SU-DHL-6 (cell line): ENCODE measurements around the gene LRFN5.

Experiments
- H2AFZ ChIP-seq: fragments of 200-600 bp; sonication (generic); 2 replicates; pipeline ENCODE4 v1.6.1; 2014; ENCODE audit warnings: low read depth, mild to moderate bottlenecking, moderate library complexity, mixed read lengths, antibody characterized with exemption, low read length; ENCODE audit not compliant: severe bottlenecking
- H3F3A ChIP-seq: fragments of 200-600 bp; shearing (Covaris generic); 2 replicates; pipeline ENCODE4 v1.6.0; 2016; ENCODE audit warnings: antibody characterized with exemption, mild to moderate bottlenecking; ENCODE audit not compliant: insufficient read depth
- H3K27ac ChIP-seq: fragments of 200-600 bp; sonication (generic); 2 replicates; pipeline ENCODE4 v1.5.1; 2016; ENCODE audit warnings: low read depth, mild to moderate bottlenecking, low read length, moderate library complexity, mixed read lengths
- H3K27me3 ChIP-seq: fragments of 200-600 bp; sonication (generic), shearing (Covaris generic); 2 replicates; pipeline ENCODE4 v1.6.0; 2014; ENCODE audit warnings: mild to moderate bottlenecking, low read length
- H3K36me3 ChIP-seq: fragments of 200-600 bp; sonication (generic); 2 replicates; pipeline ENCODE4 v1.6.1; 2014; ENCODE audit warnings: mild to moderate bottlenecking, low read length, mixed read lengths
- H3K4me2 ChIP-seq: fragments of 300-600, 200-600 bp; shearing (Covaris generic), sonication (generic); 2 replicates; pipeline ENCODE4 v1.6.0; 2014; ENCODE audit warnings: low read length, low read depth, mild to moderate bottlenecking; ENCODE audit not compliant: poor library complexity, severe bottlenecking
- H3K4me3 ChIP-seq: fragments of 200-600 bp; sonication (generic); 2 replicates; pipeline ENCODE4 v1.5.1; 2014; ENCODE audit warnings: antibody characterized with exemption, low read length, mild to moderate bottlenecking, mixed read lengths; ENCODE audit not compliant: insufficient read depth, poor library complexity, severe bottlenecking
- H3K79me2 ChIP-seq: fragments of 200-600 bp; sonication (generic); 2 replicates; pipeline ENCODE4 v1.6.1; 2014; ENCODE audit warnings: mild to moderate bottlenecking, low read length, moderate library complexity; ENCODE audit not compliant: insufficient read depth
- H3K9ac ChIP-seq: fragments of 200-600 bp; sonication (generic); 2 replicates; pipeline ENCODE4 v1.7.0; 2014; ENCODE audit warnings: mild to moderate bottlenecking, low read length
- H3K9me2 ChIP-seq: fragments of 200-600 bp; sonication (generic); replicated peaks from 2 replicates; pipeline ENCODE4 v1.6.1; 2014; ENCODE audit warnings: low read length; ENCODE audit not compliant: insufficient read depth
- H3K9me3 ChIP-seq: fragments of 200-600 bp; sonication (generic); 2 replicates; pipeline ENCODE4 v1.6.1; 2014; ENCODE audit warnings: low read length, mixed read lengths; ENCODE audit not compliant: insufficient read depth
- H4K20me1 ChIP-seq: fragments of 200-600 bp; sonication (generic); 2 replicates; pipeline ENCODE4 v1.6.1; 2014; ENCODE audit warnings: low read depth, mild to moderate bottlenecking, antibody characterized with exemption, low read length, moderate library complexity, mixed read lengths
- EZH2phosphoT487 ChIP-seq: fragments of 200-600 bp; sonication (generic), shearing (Covaris generic); conservative IDR thresholded peaks from 2 replicates; pipeline ENCODE4 v1.6.1; 2018; ENCODE audit warnings: mild to moderate bottlenecking, antibody characterized with exemption, low read length, moderate library complexity, mixed read lengths
- TF ChIP-seq, protein P1 (sequence below): fragments of 200-600 bp; sonication (generic); IDR thresholded peaks from one replicate; pipeline ENCODE4 v1.5.1; 2017; ENCODE audit warnings: antibody characterized with exemption, mild to moderate bottlenecking, low read length, moderate library complexity; ENCODE audit not compliant: insufficient read depth, poor library complexity, severe bottlenecking

The LRFN5 gene

DNA sequence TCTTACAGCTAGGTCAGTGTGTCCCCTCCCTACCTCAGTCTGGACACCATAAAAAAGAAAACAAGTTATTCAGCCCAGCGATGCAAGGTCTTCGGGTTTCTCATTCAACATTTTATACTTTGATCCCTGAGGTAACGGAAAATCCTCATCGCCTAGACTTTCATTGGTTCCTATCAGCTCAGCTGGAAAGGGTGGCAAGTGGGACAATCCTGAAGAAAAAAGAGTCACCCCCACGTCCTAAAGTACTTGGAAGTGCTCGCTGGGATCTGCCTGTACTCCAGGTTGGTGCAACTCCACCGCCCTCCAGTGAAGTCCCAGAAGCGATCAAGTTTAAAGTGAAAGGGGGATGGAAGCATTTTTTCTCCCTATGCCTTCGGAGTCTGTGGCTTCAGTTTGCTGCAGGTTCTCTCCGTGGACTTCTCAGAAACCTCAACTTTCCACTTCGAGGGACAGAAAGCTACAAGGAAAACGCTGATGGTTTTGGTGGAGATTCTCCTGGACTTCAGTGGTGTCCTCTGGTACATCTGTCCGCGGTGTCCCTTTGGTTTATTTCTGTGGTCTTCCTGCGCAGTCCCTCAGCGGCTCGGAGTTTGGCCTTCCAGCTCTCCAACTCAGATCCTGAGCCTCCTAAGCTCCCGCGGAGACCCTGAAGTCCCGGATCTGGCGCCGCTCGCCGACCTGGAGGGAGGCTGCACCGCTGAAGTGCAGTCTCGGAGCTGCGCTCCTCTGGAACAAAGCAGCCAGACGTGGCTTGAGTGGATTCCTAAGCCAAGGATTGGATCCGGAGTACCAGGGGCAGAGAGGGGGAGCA, 1.8 kb upstream of the LRFN5 start:
- Histone ChIP-seq H3K4me3 (no peak overlapping the region), H3F3A (no peaks in the 10 kb centered on the region), H3K9me2 (no peaks in the 10 kb centered on the region), H3K27me3 (no peaks in the 10 kb centered on the region), H4K20me1 (no peaks in the 10 kb centered on the region), H3K9me3 (peaks cover 8% of the 10 kb centered on the region; the same call in 1 of the 2 replicates), H2AFZ (no peak overlapping the region), H3K36me3 (no peaks in the 10 kb centered on the region), H3K27ac (no peak overlapping the region), H3K4me2 (no peak overlapping the region), H3K9ac (no peak overlapping the region), H3K79me2 (no peaks in the 10 kb centered on the region)
- TF ChIP-seq, protein P1, sequence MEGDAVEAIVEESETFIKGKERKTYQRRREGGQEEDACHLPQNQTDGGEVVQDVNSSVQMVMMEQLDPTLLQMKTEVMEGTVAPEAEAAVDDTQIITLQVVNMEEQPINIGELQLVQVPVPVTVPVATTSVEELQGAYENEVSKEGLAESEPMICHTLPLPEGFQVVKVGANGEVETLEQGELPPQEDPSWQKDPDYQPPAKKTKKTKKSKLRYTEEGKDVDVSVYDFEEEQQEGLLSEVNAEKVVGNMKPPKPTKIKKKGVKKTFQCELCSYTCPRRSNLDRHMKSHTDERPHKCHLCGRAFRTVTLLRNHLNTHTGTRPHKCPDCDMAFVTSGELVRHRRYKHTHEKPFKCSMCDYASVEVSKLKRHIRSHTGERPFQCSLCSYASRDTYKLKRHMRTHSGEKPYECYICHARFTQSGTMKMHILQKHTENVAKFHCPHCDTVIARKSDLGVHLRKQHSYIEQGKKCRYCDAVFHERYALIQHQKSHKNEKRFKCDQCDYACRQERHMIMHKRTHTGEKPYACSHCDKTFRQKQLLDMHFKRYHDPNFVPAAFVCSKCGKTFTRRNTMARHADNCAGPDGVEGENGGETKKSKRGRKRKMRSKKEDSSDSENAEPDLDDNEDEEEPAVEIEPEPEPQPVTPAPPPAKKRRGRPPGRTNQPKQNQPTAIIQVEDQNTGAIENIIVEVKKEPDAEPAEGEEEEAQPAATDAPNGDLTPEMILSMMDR: no peak
- TF ChIP-seq EZH2phosphoT487: no peak

DNA sequence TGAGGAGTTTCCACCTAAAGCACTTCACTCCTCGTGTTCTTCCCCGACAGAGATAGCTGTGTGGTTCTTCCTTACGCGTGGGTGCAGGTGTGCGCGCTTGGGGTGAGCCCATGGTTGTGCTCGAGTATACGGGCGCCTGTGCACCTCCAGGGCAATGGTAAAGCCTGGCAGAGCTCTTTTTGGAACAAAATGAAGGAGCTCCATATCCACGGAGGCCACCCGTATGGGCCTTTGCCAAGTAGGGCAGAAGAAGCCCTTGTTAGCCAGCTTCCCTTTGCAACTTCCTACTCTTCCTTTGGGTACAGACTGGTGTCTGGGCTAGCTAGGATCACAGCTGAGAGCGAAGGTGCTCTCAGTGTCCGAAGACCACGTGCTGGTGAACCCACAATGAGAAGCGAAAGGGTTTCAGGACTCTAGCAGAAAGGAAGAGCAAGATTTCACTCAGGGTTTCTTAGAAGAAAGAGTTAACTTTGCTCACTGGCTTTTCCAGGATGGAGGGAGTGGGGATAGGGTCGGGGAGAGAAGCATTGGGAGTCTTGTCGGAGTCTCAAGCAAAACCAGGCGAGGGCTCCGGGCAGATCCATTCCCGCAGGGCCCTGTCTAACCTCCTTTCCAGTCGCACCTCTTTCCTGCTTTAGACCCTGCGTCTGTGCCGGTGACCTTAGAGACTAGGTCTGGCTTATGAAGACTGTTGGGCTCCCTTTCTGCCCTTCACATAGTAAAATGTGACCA, 960 bp upstream of the LRFN5 start:
- Histone ChIP-seq H3F3A (no peaks in the 10 kb centered on the region), H3K9ac (no peak overlapping the region), H3K27me3 (no peaks in the 10 kb centered on the region), H4K20me1 (no peaks in the 10 kb centered on the region), H3K4me2 (no peak overlapping the region), H3K27ac (no peak overlapping the region), H3K79me2 (no peaks in the 10 kb centered on the region), H3K36me3 (no peaks in the 10 kb centered on the region), H3K9me3 (peaks cover 8% of the 10 kb centered on the region; the same call in 1 of the 2 replicates), H2AFZ (no peak overlapping the region), H3K9me2 (no peaks in the 10 kb centered on the region), H3K4me3 (no peak overlapping the region)
- TF ChIP-seq, protein P1: no peak
- TF ChIP-seq EZH2phosphoT487: no peak

- no peak overlapping the region for H2AFZ ChIP-seq
- H3K36me3 ChIP-seq: no peaks in the 10 kb centered on the region
Measured at GRCh38 chr14:41606282-41606531, 469 bp upstream of the LRFN5 start.

More at GRCh38 chr14:41606282-41606531, 469 bp upstream of the LRFN5 start:
- Histone ChIP-seq H3K9ac (no peak overlapping the region), H3F3A (no peaks in the 10 kb centered on the region), H3K9me2 (no peaks in the 10 kb centered on the region), H3K4me2 (no peak overlapping the region), H4K20me1 (no peaks in the 10 kb centered on the region), H3K79me2 (no peaks in the 10 kb centered on the region), H3K27me3 (no peaks in the 10 kb centered on the region), H3K9me3 (peaks cover 8% of the 10 kb centered on the region; the same call in 1 of the 2 replicates), H3K27ac (no peak overlapping the region), H3K4me3 (no peak overlapping the region)
- no peak for TF ChIP-seq EZH2phosphoT487
- TF ChIP-seq, protein P1: no peak
